Posterior cingulate gyrus (tissue), 11 donors: ENCODE measurements around the gene ANKRD18A.
"Not testable (repeated sequence)": the region's sequence is repeated elsewhere in the genome, so short reads cannot be mapped to it uniquely, and the experiment has no call there.

Experiments used
- DNase-seq, 10 donors: peaks; one replicate each; pipeline versions ENCODE4 v3.0.0 to v3.0.0-alpha.2; 2020 to 2021; ENCODE audit warnings: mixed read lengths in 3 of 10
- intact Hi-C: fragments of 100-400 bp; cut with DNase I; formaldehyde crosslinking; loops from one replicate; pipeline ENCODE4 v1.15.1; 2023

Gene ANKRD18A

GRCh38 chr9:38553019-38553418, 67.4 kb downstream of the ANKRD18A start:
- intact Hi-C loops, result not testable (repeated sequence)

DNA sequence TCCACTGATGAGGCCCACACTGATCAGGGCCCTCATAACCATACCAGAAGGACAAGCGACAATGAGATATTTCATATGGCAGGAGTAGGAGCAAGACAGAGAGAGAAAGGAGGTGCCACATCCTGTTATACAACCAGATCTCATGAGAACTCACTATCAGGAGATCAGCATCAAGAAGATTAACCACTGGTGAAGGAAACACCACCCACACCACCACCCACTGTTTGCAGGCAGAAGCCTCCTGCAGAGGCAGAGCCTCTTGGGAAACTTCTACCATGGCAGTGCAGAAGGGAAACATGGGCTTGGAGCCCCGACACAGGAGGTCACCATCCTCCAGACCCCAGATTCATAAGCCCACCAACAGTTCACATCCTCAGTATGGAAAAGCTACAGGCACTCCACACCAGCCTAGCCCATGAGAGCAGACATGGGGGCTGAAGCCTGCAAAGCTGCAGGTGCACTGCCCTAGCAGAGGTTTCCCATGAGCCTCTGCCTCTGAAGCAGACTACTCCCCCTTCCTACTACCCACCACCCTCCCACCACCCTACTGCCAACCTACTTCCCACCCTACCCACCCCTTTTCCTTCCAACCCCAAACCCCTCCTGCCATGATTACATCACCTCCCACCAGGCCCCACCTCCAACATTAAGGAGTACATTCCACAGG, 73.8 kb downstream of the ANKRD18A start:
- intact Hi-C loops, DNase-seq: not testable (repeated sequence)

More at GRCh38 chr9:38553019-38553418, 67.4 kb downstream of the ANKRD18A start:
- not testable (repeated sequence) for DNase-seq

- DNase-seq, intact Hi-C loops: not testable (repeated sequence)
These were observed 79.9 kb downstream of the ANKRD18A start for GRCh38 chr9:38540535-38540934.

- DNase-seq, result no peak
- intact Hi-C loops, result no loop called here
These were observed 91.1 kb downstream of the ANKRD18A start for GRCh38 chr9:38529317-38529716.

DNA sequence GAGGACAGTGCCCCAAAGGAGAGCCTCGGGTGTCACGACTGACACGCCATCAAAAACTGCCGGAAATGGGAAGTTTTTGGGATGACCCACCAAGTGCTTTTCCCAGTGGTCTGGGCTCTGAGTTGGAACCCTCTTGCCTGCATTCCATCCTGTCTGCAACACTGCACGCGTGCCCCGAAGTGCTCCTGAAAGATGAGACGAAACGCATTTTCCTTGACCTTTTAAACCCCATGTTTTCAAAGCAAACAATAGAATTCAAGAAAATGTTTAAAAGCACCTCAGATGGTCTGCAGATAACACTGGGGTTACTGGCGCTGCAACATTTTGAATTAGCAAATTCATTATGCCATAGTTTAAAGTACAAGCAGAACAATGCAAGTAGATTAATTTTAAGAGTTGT, 92.9 kb downstream of the ANKRD18A start:
- DNase-seq, result no peak
- intact Hi-C loops, result no loop called here

DNA sequence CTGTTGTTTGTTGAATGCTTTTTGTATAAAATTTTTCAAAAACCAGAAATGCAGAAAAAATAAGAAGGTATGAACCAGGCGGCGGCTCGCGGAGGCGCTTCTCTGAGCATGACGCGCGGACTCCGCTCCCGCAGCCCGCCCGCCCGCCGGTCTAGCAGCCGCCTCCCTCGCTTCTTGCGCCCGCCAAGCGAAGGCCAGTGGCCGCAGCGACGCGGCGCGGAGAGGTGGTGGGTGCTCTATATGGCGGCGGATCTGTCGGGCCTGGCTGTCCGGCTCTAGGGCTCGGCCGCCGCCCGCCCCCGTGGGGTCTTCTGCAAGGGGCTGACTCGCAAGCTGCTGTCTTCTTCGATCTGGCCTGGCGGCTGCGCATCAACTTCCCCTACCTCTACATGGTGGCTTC, 93.8 kb downstream of the ANKRD18A start:
- intact Hi-C loops, result no loop called here
- peak in 1 of 10 donors; percentile 80 for DNase-seq

- DNase-seq, result no peak
- intact Hi-C loops, result no loop called here
These were observed 97.3 kb downstream of the ANKRD18A start for GRCh38 chr9:38523121-38523520.

DNA sequence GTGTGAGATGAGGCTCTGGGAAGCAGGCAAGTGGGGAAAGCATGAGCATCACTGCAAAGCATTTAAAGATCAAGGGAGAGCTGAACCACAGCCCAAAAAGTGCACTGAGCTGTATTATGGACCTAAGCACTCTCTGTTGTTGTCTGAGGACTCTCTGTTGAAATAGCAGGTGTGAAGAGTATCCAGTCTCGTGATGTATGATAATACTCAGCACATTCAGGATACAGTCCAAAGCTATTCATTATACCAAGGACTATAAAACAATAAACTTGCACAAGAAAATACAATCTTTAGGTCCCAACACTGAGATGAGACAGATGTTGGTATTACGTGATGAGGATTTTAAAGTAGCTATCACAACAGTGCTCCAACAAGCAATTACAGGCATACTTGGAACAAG, 98.6 kb downstream of the ANKRD18A start:
- intact Hi-C loops, result no loop called here
- no peak for DNase-seq
